ENCODE results near the gene ASXL3. TPM values are rescaled to one million over a fixed set of nuclear protein-coding genes. Genes with fewer than 3 reads are reported as not detected.

ASXL3 gene
- total RNA-seq, 1 experiment from 2014 or later = not detected

- ChIA-PET CTCF (no interaction called here), POLR2A (ENCODE audit: unreplicated experiment) (no interaction called here)
- H3K9me3 ChIP-seq (ENCODE audit: low read length) = no peaks in the 10 kb centered on the region
- intact Hi-C loops (cut with micrococcal nuclease) = no loop called here
- H3K36me3 ChIP-seq (ENCODE audit: low read depth, low read length) = no peaks in the 10 kb centered on the region
- TF ChIP-seq CTCF (conservative IDR thresholded peaks at IDR 0.05; ENCODE audit: low read depth, low read length) = no peak
- TF ChIP-seq EZH2phosphoT487 (IDR thresholded peaks at IDR 0.05; ENCODE audit: borderline replicate concordance, low read length) = no peak
- TF ChIP-seq EZH2 (IDR thresholded peaks at IDR 0.05; ENCODE audit: low read length, unreplicated experiment) = no peak
- H3K4me1 ChIP-seq (ENCODE audit: insufficient read depth, low read length) = 0 out of 2 replicates have a peak, but pooled peaks cover 4% of the 10 kb centered on the region
- no peaks in the 10 kb centered on the region for H3K79me2 ChIP-seq (ENCODE audit: low read length)
- no TSS peak for BruUV-seq (replicated peaks)
- no peak overlapping the region for H3K4me2 ChIP-seq (ENCODE audit: low read length)
- H3K27me3 ChIP-seq (ENCODE audit: low read length) = no peaks in the 10 kb centered on the region
- no peak overlapping the region for H3K4me3 ChIP-seq (ENCODE audit: low read length)
- H3K9ac ChIP-seq (ENCODE audit: low read length) = no peak overlapping the region
- DNase-seq (no peak), ATAC-seq (no peak)
- H3K9me2 ChIP-seq (replicated peaks; ENCODE audit: low read length) = no peaks in the 10 kb centered on the region
- H4K20me1 ChIP-seq (ENCODE audit: low read length) = no peaks in the 10 kb centered on the region
- H3K27ac ChIP-seq (ENCODE audit: low read length) = no peak overlapping the region
- no peak overlapping the region for H2AFZ ChIP-seq (ENCODE audit: low read length)
- H3F3A ChIP-seq (ENCODE audit: low read length, unreplicated experiment) = no peaks in the 10 kb centered on the region
Measured at GRCh38 chr18:33757037-33757436, 179.0 kb downstream of the ASXL3 start.

GRCh38 chr18:33761363-33761762 is 183.3 kb downstream of the ASXL3 start:
- Histone ChIP-seq H3K4me1 (ENCODE audit: insufficient read depth, low read length) (0 out of 2 replicates have a peak, but pooled peaks cover 4% of the 10 kb centered on the region), H3K4me2 (ENCODE audit: low read length) (no peak overlapping the region), H3K27me3 (ENCODE audit: low read length) (no peaks in the 10 kb centered on the region), H3K9me2 (replicated peaks; ENCODE audit: low read length) (no peaks in the 10 kb centered on the region), H3K9me3 (ENCODE audit: low read length) (no peaks in the 10 kb centered on the region), H4K20me1 (ENCODE audit: low read length) (no peaks in the 10 kb centered on the region), H3K9ac (ENCODE audit: low read length) (no peak overlapping the region), H2AFZ (ENCODE audit: low read length) (no peak overlapping the region), H3F3A (ENCODE audit: low read length, unreplicated experiment) (no peaks in the 10 kb centered on the region), H3K79me2 (ENCODE audit: low read length) (no peaks in the 10 kb centered on the region), H3K4me3 (ENCODE audit: low read length) (no peak overlapping the region), H3K36me3 (ENCODE audit: low read depth, low read length) (no peaks in the 10 kb centered on the region), H3K27ac (ENCODE audit: low read length) (no peak overlapping the region)
- intact Hi-C loops (cut with micrococcal nuclease) = loop anchor here (2.0 kb wide), 1 partner anchor 529 kb away; no protein-coding TSS in a partner anchor
- ChIA-PET CTCF (interaction anchor here (1.2 kb wide), 1 partner anchor 529 kb away, joined by 16 read pairs; no protein-coding TSS in a partner anchor), POLR2A (ENCODE audit: unreplicated experiment) (no interaction called here)
- no peak for TF ChIP-seq EZH2phosphoT487 (IDR thresholded peaks at IDR 0.05; ENCODE audit: borderline replicate concordance, low read length)
- TF ChIP-seq CTCF (conservative IDR thresholded peaks at IDR 0.05; ENCODE audit: low read depth, low read length) = peak; percentile 40
- ATAC-seq (peak; percentile 75), DNase-seq (peak; percentile 4)
- BruUV-seq (replicated peaks) = no TSS peak

GRCh38 chr18:33781429-33781828 is 203.4 kb downstream of the ASXL3 start:
- no peaks in the 10 kb centered on the region for H3K9me3 ChIP-seq (ENCODE audit: low read length)
- no peaks in the 10 kb centered on the region for H3F3A ChIP-seq (ENCODE audit: low read length, unreplicated experiment)
- H3K4me2 ChIP-seq (ENCODE audit: low read length) = no peak overlapping the region
- ChIA-PET POLR2A (ENCODE audit: unreplicated experiment) (no interaction called here), CTCF (no interaction called here)
- no TSS peak for BruUV-seq (replicated peaks)
- H3K9ac ChIP-seq (ENCODE audit: low read length) = no peak overlapping the region
- intact Hi-C loops (cut with micrococcal nuclease) = no loop called here
- no peak overlapping the region for H3K4me3 ChIP-seq (ENCODE audit: low read length)
- no peaks in the 10 kb centered on the region for H3K4me1 ChIP-seq (ENCODE audit: insufficient read depth, low read length)
- H3K27ac ChIP-seq (ENCODE audit: low read length) = no peak overlapping the region
- no peaks in the 10 kb centered on the region for H4K20me1 ChIP-seq (ENCODE audit: low read length)
- no peaks in the 10 kb centered on the region for H3K9me2 ChIP-seq (replicated peaks; ENCODE audit: low read length)
- no peak for ATAC-seq
- no peak for DNase-seq
- H3K79me2 ChIP-seq (ENCODE audit: low read length) = no peaks in the 10 kb centered on the region
- H3K27me3 ChIP-seq (ENCODE audit: low read length) = no peaks in the 10 kb centered on the region
- no peak for TF ChIP-seq EZH2phosphoT487 (IDR thresholded peaks at IDR 0.05; ENCODE audit: borderline replicate concordance, low read length)
- TF ChIP-seq EZH2 (IDR thresholded peaks at IDR 0.05; ENCODE audit: low read length, unreplicated experiment) = no peak
- no peak for TF ChIP-seq CTCF (conservative IDR thresholded peaks at IDR 0.05; ENCODE audit: low read depth, low read length)
- no peaks in the 10 kb centered on the region for H3K36me3 ChIP-seq (ENCODE audit: low read depth, low read length)
- H2AFZ ChIP-seq (ENCODE audit: low read length) = no peak overlapping the region

Other genes with a start within 250 kb of the ASXL3 start
- not detected in 2 replicates for gene CCDC178, start 137.5 kb upstream of the ASXL3 start, total RNA-seq (2014; rRNA removed)